Esophagus squamous epithelium (tissue), 5 donors: Measurements from ENCODE around the gene FERMT2. TPM values are rescaled to one million over a fixed set of nuclear protein-coding genes. Genes with fewer than 3 reads are reported as not detected.
A peak's percentile ranks its signal among the peaks of the same experiment; 100 is the strongest.

Source experiments
- DNase-seq: peaks from one replicate; lab custom pipeline; 2025; lab: John Stamatoyannopoulos, UW
- H3K27ac ChIP-seq, 4 donors: fragments of 200-600 bp; sonication (generic); one replicate each; pipeline ENCODE4 v1.5.1; 2016 to 2019; ENCODE audit warnings: mild to moderate bottlenecking in 1 of 4
- H3K27me3 ChIP-seq, 4 donors: fragments of 200-600 bp; sonication (generic); 1 replicate in 3 of 4; 2 replicates in 1 of 4; pipeline versions ENCODE4 v1.5.1 to v1.6.0; 2017 to 2021; ENCODE audit warnings: antibody characterized with exemption in 1 of 4
- H3K36me3 ChIP-seq, 3 donors: fragments of 200-600 bp; sonication (generic); one replicate each; pipeline ENCODE4 v1.5.1; 2016 to 2019
- H3K4me1 ChIP-seq, 3 donors: fragments of 200-600 bp; sonication (generic); one replicate each; pipeline ENCODE4 v1.5.1; 2017 to 2019
- H3K4me3 ChIP-seq, 4 donors: fragments of 200-600 bp; sonication (generic); 1 replicate in 3 of 4; 2 replicates in 1 of 4; pipeline ENCODE4 v1.5.1; 2016 to 2019; ENCODE audit warnings: mild to moderate bottlenecking in 2 of 4, moderate library complexity in 1 of 4
- H3K9me3 ChIP-seq, 3 donors: fragments of 200-600 bp; sonication (generic); one replicate each; pipeline ENCODE4 v1.5.1; 2016 to 2019
- CTCF ChIP-seq, 6 experiments: fragments of 450-650 bp in 4 of 6; fragments of 200-600 bp in 2 of 6; sonication (generic) in 2 of 6; IDR thresholded peaks; one replicate each; pipeline ENCODE4 v1.5.1; 2016 to 2019; ENCODE audit warnings: antibody characterized with exemption in 6 of 6, mild to moderate bottlenecking in 4 of 6, moderate library complexity in 4 of 6
- POLR2A ChIP-seq, 4 donors: fragments of 450-650 bp; IDR thresholded peaks; one replicate each; pipeline ENCODE4 v1.6.1; 2017; ENCODE audit warnings: antibody characterized with exemption in 4 of 4, mild to moderate bottlenecking in 4 of 4, moderate library complexity in 3 of 4
- WGBS, 2 donors: methylation state at CpG; one replicate each; pipeline ENCODE4 v1.1.5; 2018; 5-methylcytosine and 5-hydroxymethylcytosine counted together
- intact Hi-C: fragments of 100-400 bp; cut with DNase I; formaldehyde crosslinking; loops from one replicate; pipeline ENCODE4 v1.15.0; 2022
- total RNA-seq, 4 donors: library from RNA; depleted of rRNA; stranded (reverse); fragments of >200 nt; gene quantifications; one replicate each; pipeline ENCODE4 v1.1.0, GENCODE V29; 2016
- donor health status: DM: yes; HTN: yes; CAD: no.

Gene FERMT2
- total RNA-seq, 4 donors from 2014 or later, result 1.7 to 72.1 (median 14.4) TPM

- Histone ChIP-seq H3K27ac (peak overlapping the region in 1 of 4 donors; percentile 45), H3K36me3 (peaks cover 0 to 9% (median 0%) of the 10 kb centered on the region in 3 donors), H3K4me3 (no peak overlapping the region), H3K9me3 (no peaks in the 10 kb centered on the region), H3K4me1 (peaks cover 0 to 19% (median 4%) of the 10 kb centered on the region in 3 donors), H3K27me3 (no peaks in the 10 kb centered on the region)
- intact Hi-C loops, result no loop called here
- TF ChIP-seq CTCF (IDR thresholded peaks at IDR 0.05) (no peak), POLR2A (IDR thresholded peaks at IDR 0.05) (no peak)
- DNase-seq, result no peak
- 80 to 83% methylated on average over 5 of the region's 5 CpGs for WGBS, 2 donors
Measured at GRCh38 chr14:52879958-52880357, 70.9 kb downstream of the FERMT2 start.

DNA sequence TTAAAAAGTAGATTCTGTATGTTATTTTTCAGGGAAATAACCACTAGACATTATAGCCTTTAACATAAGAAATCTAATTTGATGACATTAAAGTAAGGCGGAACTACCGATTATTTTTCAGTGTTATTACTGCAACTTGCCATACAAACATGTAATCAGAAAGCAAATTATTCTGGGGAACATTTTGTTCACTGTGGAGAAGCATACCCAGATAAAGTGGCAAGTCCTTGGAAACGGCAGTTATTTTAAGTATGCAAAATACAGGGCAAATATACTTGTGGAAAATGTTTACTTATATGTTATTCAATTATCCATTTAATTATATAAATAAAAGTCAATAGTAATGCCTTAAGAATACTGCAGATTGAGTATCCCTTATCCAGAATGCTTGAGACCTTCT lies 71.9 kb downstream of the FERMT2 start:
- 82 to 98% methylated on average over 3 of the region's 3 CpGs for WGBS, 2 donors
- TF ChIP-seq POLR2A (IDR thresholded peaks at IDR 0.05), result no peak
- no peak for TF ChIP-seq CTCF (IDR thresholded peaks at IDR 0.05)
- intact Hi-C loops, result no loop called here
- no peaks in the 10 kb centered on the region for H3K27me3 ChIP-seq
- H3K36me3 ChIP-seq, result peaks cover 0 to 9% (median 0%) of the 10 kb centered on the region in 3 donors
- H3K4me1 ChIP-seq, result peaks cover 0 to 23% (median 4%) of the 10 kb centered on the region in 3 donors
- no peak overlapping the region for H3K4me3 ChIP-seq
- H3K27ac ChIP-seq, result no peak overlapping the region
- H3K9me3 ChIP-seq, result no peaks in the 10 kb centered on the region
- no peak for DNase-seq

GRCh38 chr14:52878469-52878868 lies 72.4 kb downstream of the FERMT2 start:
- WGBS, 2 donors, result 30 to 31% methylated on average over 3 of the region's 3 CpGs
- no peaks in the 10 kb centered on the region for H3K9me3 ChIP-seq
- no peak overlapping the region for H3K4me3 ChIP-seq
- H3K27me3 ChIP-seq, result no peaks in the 10 kb centered on the region
- H3K36me3 ChIP-seq, result peaks cover 0 to 9% (median 0%) of the 10 kb centered on the region in 3 donors
- no peak overlapping the region for H3K27ac ChIP-seq
- TF ChIP-seq POLR2A (IDR thresholded peaks at IDR 0.05), result no peak
- TF ChIP-seq CTCF (IDR thresholded peaks at IDR 0.05), result no peak
- DNase-seq, result no peak
- peaks cover 0 to 28% (median 4%) of the 10 kb centered on the region in 3 donors for H3K4me1 ChIP-seq
- intact Hi-C loops, result no loop called here

GRCh38 chr14:52877628-52878027 lies 73.2 kb downstream of the FERMT2 start:
- Histone ChIP-seq H3K4me1 (peaks cover 3 to 32% (median 4%) of the 10 kb centered on the region in 3 donors), H3K9me3 (no peaks in the 10 kb centered on the region), H3K36me3 (peaks cover 0 to 17% (median 0%) of the 10 kb centered on the region in 3 donors), H3K4me3 (no peak overlapping the region), H3K27ac (peak overlapping the region in 1 of 4 donors; percentile 23), H3K27me3 (no peaks in the 10 kb centered on the region)
- intact Hi-C loops, result no loop called here
- 40 to 45% methylated on average over 2 of the region's 2 CpGs for WGBS, 2 donors
- DNase-seq, result no peak
- TF ChIP-seq CTCF (IDR thresholded peaks at IDR 0.05) (no peak), POLR2A (IDR thresholded peaks at IDR 0.05) (no peak)

DNA sequence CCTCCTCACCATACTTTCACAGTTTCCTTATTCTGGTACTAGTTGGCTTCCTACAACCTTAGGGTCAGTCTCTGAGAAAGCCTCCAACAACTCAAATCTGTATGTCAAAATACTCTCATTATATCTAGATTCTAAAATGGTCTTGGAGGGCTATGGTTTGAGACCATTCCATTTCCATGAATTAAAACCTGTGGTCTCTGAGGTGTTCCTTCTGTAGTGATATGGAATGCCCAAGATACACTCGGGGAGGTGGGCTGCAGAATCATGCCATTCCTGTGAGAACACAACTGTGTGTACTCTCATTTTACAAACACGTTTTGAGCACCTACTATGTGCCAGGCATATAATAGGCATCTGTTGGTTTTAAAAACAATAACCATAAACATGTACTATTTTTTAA lies 74.0 kb downstream of the FERMT2 start:
- TF ChIP-seq CTCF (IDR thresholded peaks at IDR 0.05), result no peak
- no peak for TF ChIP-seq POLR2A (IDR thresholded peaks at IDR 0.05)
- intact Hi-C loops, result no loop called here
- Histone ChIP-seq H3K27ac (peak overlapping the region in 1 of 4 donors; percentile 9), H3K4me1 (peaks cover 3 to 32% (median 4%) of the 10 kb centered on the region in 3 donors), H3K36me3 (peaks cover 0 to 26% (median 0%) of the 10 kb centered on the region in 3 donors), H3K9me3 (no peaks in the 10 kb centered on the region), H3K27me3 (no peaks in the 10 kb centered on the region), H3K4me3 (no peak overlapping the region)
- DNase-seq, result no peak
- 62 to 70% methylated on average over 2 of the region's 2 CpGs for WGBS, 2 donors
